ENCODE data around the gene SLC2A10. TPM values are rescaled to one million over a fixed set of nuclear protein-coding genes. Genes with fewer than 3 reads are reported as not detected.

Gene SLC2A10
- total RNA-seq, 1 experiment from 2014 or later: 0.05 TPM

DNA sequence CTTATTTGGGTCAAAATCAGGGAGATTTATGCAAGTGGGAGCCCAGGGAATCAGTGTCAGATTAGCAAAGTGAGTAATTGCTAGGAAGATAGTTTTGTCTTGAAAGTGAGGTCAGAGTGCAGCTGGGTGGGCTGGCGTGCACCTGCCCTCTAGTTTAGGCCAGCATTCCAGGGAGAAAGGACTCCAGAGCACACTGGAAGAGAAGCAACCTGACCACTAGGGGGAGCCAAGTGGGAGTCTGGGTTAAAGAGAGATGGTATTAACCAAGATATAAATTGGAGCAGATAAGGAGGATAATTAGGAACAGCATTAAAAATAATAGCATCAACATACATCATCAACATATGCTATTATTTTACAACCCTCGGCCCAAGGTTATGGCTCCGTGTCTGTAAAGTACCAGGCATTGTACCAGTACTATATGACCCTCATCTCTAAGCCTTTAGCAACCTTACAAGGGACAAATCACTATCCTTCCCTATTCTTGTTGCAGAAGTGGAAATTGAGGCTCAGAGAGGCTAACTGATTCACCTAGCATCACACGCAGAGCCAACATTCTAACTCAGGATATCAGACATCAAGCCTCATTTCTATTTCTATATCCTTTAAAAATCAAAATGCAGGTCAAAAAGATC is 57.8 kb downstream of the SLC2A10 start:
- Histone ChIP-seq H3K4me3 (replicated peaks in 1 of 2; ENCODE audit: low read depth in 1 of 2, low read length in 2 of 2) (no peak overlapping the region), H3K79me2 (ENCODE audit: insufficient read depth, low read length) (no peaks in the 10 kb centered on the region), H2AFZ (ENCODE audit: low read depth, low read length, poor library complexity, severe bottlenecking) (no peak overlapping the region), H3K27me3 (ENCODE audit: insufficient read depth, low read length) (no peaks in the 10 kb centered on the region), H3K4me2 (ENCODE audit: low read length) (no peak overlapping the region), H3K9me2 (ENCODE audit: insufficient read depth) (no peaks in the 10 kb centered on the region), H3K27ac (ENCODE audit: low read depth, low read length) (no peak overlapping the region), H3K4me1 (ENCODE audit: control insufficient read depth in 1 of 2, insufficient read depth in 2 of 2, low read length in 2 of 2) (peaks cover 0 to 6% of the 10 kb centered on the region in 2 experiments; a peak in 2 of 4 replicates), H3K36me3 (ENCODE audit: control insufficient read depth in 1 of 2, insufficient read depth in 2 of 2, low read length in 2 of 2) (no peaks in the 10 kb centered on the region), H4K20me1 (ENCODE audit: insufficient read depth) (no peaks in the 10 kb centered on the region), H3K9ac (ENCODE audit: low read length) (no peak overlapping the region), H3K9me3 (ENCODE audit: control insufficient read depth in 1 of 2, insufficient read depth in 1 of 2, low read depth in 1 of 2, low read length in 2 of 2) (no peaks in the 10 kb centered on the region)
- intact Hi-C loops (cut with micrococcal nuclease): loop anchor here (5.0 kb wide), 1 partner anchor 615 kb away; no protein-coding TSS in a partner anchor
- ATAC-seq (peak; percentile 94), DNase-seq (ENCODE audit: low read depth, low spot score) (peak; percentile 46)
- TF ChIP-seq, protein P1, sequence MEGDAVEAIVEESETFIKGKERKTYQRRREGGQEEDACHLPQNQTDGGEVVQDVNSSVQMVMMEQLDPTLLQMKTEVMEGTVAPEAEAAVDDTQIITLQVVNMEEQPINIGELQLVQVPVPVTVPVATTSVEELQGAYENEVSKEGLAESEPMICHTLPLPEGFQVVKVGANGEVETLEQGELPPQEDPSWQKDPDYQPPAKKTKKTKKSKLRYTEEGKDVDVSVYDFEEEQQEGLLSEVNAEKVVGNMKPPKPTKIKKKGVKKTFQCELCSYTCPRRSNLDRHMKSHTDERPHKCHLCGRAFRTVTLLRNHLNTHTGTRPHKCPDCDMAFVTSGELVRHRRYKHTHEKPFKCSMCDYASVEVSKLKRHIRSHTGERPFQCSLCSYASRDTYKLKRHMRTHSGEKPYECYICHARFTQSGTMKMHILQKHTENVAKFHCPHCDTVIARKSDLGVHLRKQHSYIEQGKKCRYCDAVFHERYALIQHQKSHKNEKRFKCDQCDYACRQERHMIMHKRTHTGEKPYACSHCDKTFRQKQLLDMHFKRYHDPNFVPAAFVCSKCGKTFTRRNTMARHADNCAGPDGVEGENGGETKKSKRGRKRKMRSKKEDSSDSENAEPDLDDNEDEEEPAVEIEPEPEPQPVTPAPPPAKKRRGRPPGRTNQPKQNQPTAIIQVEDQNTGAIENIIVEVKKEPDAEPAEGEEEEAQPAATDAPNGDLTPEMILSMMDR (IDR thresholded peaks at IDR 0.05 in 2 of 3, conservative IDR thresholded peaks at IDR 0.05 in 1 of 3; ENCODE audit: borderline replicate concordance in 1 of 3, insufficient read depth in 1 of 3, low read depth in 2 of 3, low read length in 2 of 3): peak; percentile 53 to 94 (median 86); a peak in 5 of 6 replicates
- TF ChIP-seq CBX3 (IDR thresholded peaks at IDR 0.05; ENCODE audit: low read depth) (0 out of 2 replicates have a peak, but pooled peaks have one; percentile 39), YY1 (IDR thresholded peaks at IDR 0.05; ENCODE audit: extremely low read depth, insufficient replicate concordance, low read depth, low read length) (no peak), ZNF274 (IDR thresholded peaks at IDR 0.05; ENCODE audit: low read depth, low read length) (no peak), MAX (IDR thresholded peaks at IDR 0.05) (0 out of 2 replicates have a peak, but pooled peaks have one; percentile 15), FOSL1 (IDR thresholded peaks at IDR 0.05; ENCODE audit: low read depth) (no peak), RAD21 (IDR thresholded peaks at IDR 0.05; ENCODE audit: low read depth) (peak; percentile 65)
- BruUV-seq (replicated peaks): no TSS peak
- CTCF ChIA-PET: interaction anchor here (1.0 kb wide), 1 partner anchor 14 kb away, joined by 3 read pairs; no protein-coding TSS in a partner anchor
- RAD21 ChIA-PET (ENCODE audit: low non-redundant PET in 1 of 2, low total read pairs in 2 of 2, uncharacterized antibody in 2 of 2, unreplicated experiment in 2 of 2): interaction anchor here in 1 of 2 experiments (0.6 kb wide), 1 partner anchor 616 kb away, joined by 6 read pairs; no protein-coding TSS in a partner anchor
- POLR2A ChIA-PET: no interaction called here
